Mesenchymal stem cell (in vitro differentiated cells and primary cell): Measurements from ENCODE around the gene DYNLT1.
A peak's percentile ranks its signal among the peaks of the same experiment; 100 is the strongest.

Experiments used
- DNase-seq: peaks from one replicate; pipeline ENCODE4 v3.0.0-alpha.2; 2013
- H2AFZ ChIP-seq: one replicate; pipeline ENCODE4 v1.6.1; 2013; ENCODE audit warnings: low read depth, mild to moderate bottlenecking, control low read depth, inconsistent platforms, low read length, moderate library complexity
- H2AK5ac ChIP-seq: 2 replicates; pipeline ENCODE4 v1.6.1; 2013; ENCODE audit warnings: low read length, moderate library complexity, mild to moderate bottlenecking, inconsistent platforms; ENCODE audit not compliant: severe bottlenecking
- H2BK120ac ChIP-seq: one replicate; pipeline ENCODE4 v1.6.1; 2013; ENCODE audit warnings: low read depth, mild to moderate bottlenecking, inconsistent platforms, low read length, moderate library complexity
- H2BK12ac ChIP-seq, 2 experiments: one replicate each; pipeline ENCODE4 v1.6.1; 2013; ENCODE audit warnings: inconsistent platforms in 2 of 2, low read length in 2 of 2, mild to moderate bottlenecking in 2 of 2, moderate library complexity in 2 of 2, control low read depth in 1 of 2
- H2BK15ac ChIP-seq: one replicate; pipeline ENCODE4 v1.6.1; 2013; ENCODE audit warnings: mild to moderate bottlenecking, low read depth, inconsistent platforms; ENCODE audit not compliant: poor library complexity, severe bottlenecking
- H2BK5ac ChIP-seq: 2 replicates; pipeline ENCODE4 v1.6.1; 2013; ENCODE audit warnings: low read depth, mild to moderate bottlenecking, low read length, control low read depth, inconsistent platforms; ENCODE audit not compliant: poor library complexity, severe bottlenecking
- H3K14ac ChIP-seq, 2 experiments: one replicate each; pipeline ENCODE4 v1.6.1; 2013; ENCODE audit warnings: inconsistent platforms in 2 of 2, low read length in 2 of 2, control low read depth in 1 of 2, mild to moderate bottlenecking in 1 of 2, moderate library complexity in 1 of 2
- H3K18ac ChIP-seq, 2 experiments: one replicate each; pipeline ENCODE4 v1.6.1; 2013; ENCODE audit warnings: inconsistent platforms in 2 of 2, low read length in 2 of 2, control low read depth in 1 of 2, low read depth in 1 of 2, mild to moderate bottlenecking in 1 of 2
- H3K23ac ChIP-seq, 2 experiments: one replicate each; pipeline ENCODE4 v1.6.1; 2013; ENCODE audit warnings: inconsistent platforms in 2 of 2, low read length in 2 of 2, mild to moderate bottlenecking in 2 of 2, moderate library complexity in 2 of 2, control low read depth in 1 of 2
- H3K27ac ChIP-seq: 2 replicates; pipeline ENCODE4 v1.5.1; 2013; ENCODE audit warnings: mild to moderate bottlenecking, moderate library complexity, low read length, control low read depth, inconsistent platforms; ENCODE audit not compliant: poor library complexity, severe bottlenecking
- H3K27me3 ChIP-seq, 2 experiments: 2 replicates each; pipeline versions ENCODE4 v1.6.1 to v1.7.0; 2013; ENCODE audit warnings: low read length in 2 of 2, mild to moderate bottlenecking in 2 of 2, moderate library complexity in 2 of 2, control low read depth in 1 of 2, inconsistent platforms in 1 of 2; ENCODE audit not compliant: control insufficient read depth in 1 of 2, insufficient read depth in 1 of 2
- H3K36me3 ChIP-seq, 2 experiments: 2 replicates each; pipeline versions ENCODE4 v1.6.1 to v1.7.0; 2013; ENCODE audit warnings: low read length in 2 of 2, control low read depth in 1 of 2, inconsistent platforms in 1 of 2, low read depth in 1 of 2, mild to moderate bottlenecking in 1 of 2; ENCODE audit not compliant: insufficient read depth in 2 of 2, control insufficient read depth in 1 of 2
- H3K4ac ChIP-seq, 2 experiments: one replicate each; pipeline ENCODE4 v1.6.1; 2013; ENCODE audit warnings: inconsistent platforms in 2 of 2, low read length in 2 of 2, mild to moderate bottlenecking in 2 of 2, moderate library complexity in 2 of 2, control low read depth in 1 of 2, low read depth in 1 of 2
- H3K4me1 ChIP-seq: 2 replicates; pipeline ENCODE4 v1.6.1; 2013; ENCODE audit warnings: low read depth, low read length, control low read depth; ENCODE audit not compliant: control insufficient read depth, insufficient read depth
- H3K4me2 ChIP-seq: 2 replicates; pipeline ENCODE4 v1.6.1; 2013; ENCODE audit warnings: low read length, mild to moderate bottlenecking, inconsistent platforms; ENCODE audit not compliant: poor library complexity, severe bottlenecking
- H3K4me3 ChIP-seq, 2 experiments: 2 replicates each; pipeline versions ENCODE4 v1.5.1 to v1.7.0; 2013; ENCODE audit warnings: low read length in 2 of 2, mild to moderate bottlenecking in 2 of 2, control low read depth in 1 of 2, low read depth in 1 of 2; ENCODE audit not compliant: insufficient read depth in 1 of 2
- H3K79me1 ChIP-seq: replicated peaks from 2 replicates; pipeline ENCODE4 v1.6.1; 2013; ENCODE audit warnings: mild to moderate bottlenecking, control low read depth, low read length, inconsistent platforms; ENCODE audit not compliant: poor library complexity, severe bottlenecking
- H3K9ac ChIP-seq: 2 replicates; pipeline ENCODE4 v1.7.0; 2013; ENCODE audit warnings: mild to moderate bottlenecking, low read length, moderate library complexity
- H3K9me3 ChIP-seq: 2 replicates; pipeline ENCODE4 v1.7.0; 2013; ENCODE audit warnings: mild to moderate bottlenecking, low read length; ENCODE audit not compliant: control insufficient read depth
- H4K8ac ChIP-seq: one replicate; pipeline ENCODE4 v1.6.1; 2013; ENCODE audit warnings: inconsistent platforms, mild to moderate bottlenecking, low read length, moderate library complexity
- H4K91ac ChIP-seq: one replicate; pipeline ENCODE4 v1.6.1; 2013; ENCODE audit warnings: mild to moderate bottlenecking, low read length, inconsistent platforms
- WGBS: methylation state at CpG from one replicate; pipeline ENCODE4 v1.1.7; 2013; ENCODE audit warnings: mixed read lengths; 5-methylcytosine and 5-hydroxymethylcytosine counted together

Gene DYNLT1

GRCh38 chr6:158648682-158649131 is 4.2 kb upstream of the DYNLT1 start:
- Histone ChIP-seq H2BK5ac (no peak overlapping the region), H3K4ac (no peak overlapping the region), H3K27me3 (no peaks in the 10 kb centered on the region), H3K18ac (peak overlapping the region in 1 of 2 experiments; percentile 65), H2AK5ac (no peak overlapping the region), H3K27ac (peak overlapping the region; percentile 43), H3K79me1 (peaks cover 2% of the 10 kb centered on the region), H3K9me3 (no peaks in the 10 kb centered on the region), H2AFZ (no peak overlapping the region), H2BK15ac (no peak overlapping the region), H4K8ac (no peak overlapping the region), H3K36me3 (no peaks in the 10 kb centered on the region), H4K91ac (no peak overlapping the region), H3K4me3 (peak overlapping the region in 1 of 2 experiments; percentile 3), H2BK12ac (no peak overlapping the region), H3K23ac (no peak overlapping the region), H3K4me1 (peaks cover 6% of the 10 kb centered on the region), H3K4me2 (no peak overlapping the region), H3K9ac (peak overlapping the region; percentile 73), H2BK120ac (no peak overlapping the region), H3K14ac (no peak overlapping the region)
- under 1% methylated on average over 3 of the region's 5 CpGs for WGBS
- peak; percentile 97 for DNase-seq

- Histone ChIP-seq H3K23ac (no peak overlapping the region), H2AFZ (no peak overlapping the region), H3K36me3 (no peaks in the 10 kb centered on the region), H3K4ac (no peak overlapping the region), H3K4me1 (peaks cover 6% of the 10 kb centered on the region), H2BK15ac (no peak overlapping the region), H3K14ac (no peak overlapping the region), H2BK120ac (no peak overlapping the region), H4K91ac (no peak overlapping the region), H2AK5ac (no peak overlapping the region), H3K9me3 (no peaks in the 10 kb centered on the region), H3K4me2 (no peak overlapping the region), H3K27ac (no peak overlapping the region), H3K18ac (no peak overlapping the region), H3K9ac (no peak overlapping the region), H3K4me3 (no peak overlapping the region), H3K27me3 (no peaks in the 10 kb centered on the region), H3K79me1 (peaks cover 2% of the 10 kb centered on the region), H4K8ac (no peak overlapping the region), H2BK5ac (no peak overlapping the region), H2BK12ac (no peak overlapping the region)
- no peak for DNase-seq
- WGBS: 86% methylated on average over 3 of the region's 4 CpGs
These were observed 3.0 kb upstream of the DYNLT1 start for GRCh38 chr6:158647501-158647900.

GRCh38 chr6:158646023-158646910 is 1.7 kb upstream of the DYNLT1 start:
- Histone ChIP-seq H3K23ac (no peak overlapping the region), H4K8ac (no peak overlapping the region), H3K4ac (no peak overlapping the region), H3K79me1 (peaks cover 2% of the 10 kb centered on the region), H3K18ac (no peak overlapping the region), H3K9me3 (no peaks in the 10 kb centered on the region), H3K14ac (no peak overlapping the region), H3K27ac (no peak overlapping the region), H3K4me1 (peaks cover 9% of the 10 kb centered on the region), H2BK5ac (no peak overlapping the region), H3K4me2 (no peak overlapping the region), H2BK120ac (no peak overlapping the region), H3K9ac (no peak overlapping the region), H4K91ac (no peak overlapping the region), H2BK15ac (no peak overlapping the region), H3K27me3 (no peaks in the 10 kb centered on the region), H3K4me3 (no peak overlapping the region), H2AFZ (no peak overlapping the region), H2AK5ac (no peak overlapping the region), H3K36me3 (no peaks in the 10 kb centered on the region), H2BK12ac (peak overlapping the region in 1 of 2 experiments; percentile 52)
- WGBS: 77% methylated on average over 8 of the region's 10 CpGs
- no peak for DNase-seq
